ENCODE results near the gene GMIP. TPM values are rescaled to one million over a fixed set of nuclear protein-coding genes. Genes with fewer than 3 reads are reported as not detected.

Gene GMIP
- total and polyA plus RNA-seq, 2 of the 4 experiments (the other 2 are of a cell fraction) = 4.1 to 11.0 TPM

DNA sequence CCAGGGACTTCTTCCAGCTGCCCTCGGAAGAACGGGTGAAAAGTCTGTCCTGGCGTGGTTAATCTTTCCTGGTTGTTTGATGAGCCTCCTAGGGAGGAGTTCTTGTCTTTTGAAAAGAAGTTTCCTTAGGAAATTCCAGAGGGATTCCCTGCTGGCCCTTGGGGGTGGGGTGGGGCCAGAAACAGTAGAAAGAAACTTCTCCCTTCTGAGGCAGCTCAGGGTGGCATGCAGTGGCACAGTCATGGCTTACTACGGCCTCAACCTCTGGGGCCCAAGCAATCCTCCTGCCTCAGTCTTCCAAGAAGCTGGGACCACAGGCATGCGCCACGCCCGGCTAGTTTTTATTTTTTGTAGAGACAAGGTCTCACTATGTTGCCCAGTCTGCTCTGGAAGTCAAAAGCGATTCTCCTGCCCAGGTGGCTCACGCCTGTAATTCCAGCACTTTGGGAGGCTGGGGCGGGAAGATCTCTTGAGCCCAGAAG is 26.7 kb upstream of the GMIP start:
- DNase-seq (no peak), ATAC-seq (ENCODE audit: low read depth) (no peak)
- H2BK120ac ChIP-seq (ENCODE audit: low read depth, low read length) = no peak overlapping the region
- no peak overlapping the region for H3K4ac ChIP-seq (ENCODE audit: low read depth, low read length)
- H2AFZ ChIP-seq (replicated peaks; ENCODE audit: low read length, poor library complexity) = no peak overlapping the region
- H3K9me1 ChIP-seq (ENCODE audit: insufficient read depth, low read length) = peaks cover 4% of the 10 kb centered on the region; the same call in 1 of the 2 replicates
- H3K4me3 ChIP-seq (ENCODE audit: insufficient read depth, low read depth, low read length) = peak overlapping the region; percentile 63; the same call in 1 of the 2 replicates
- H3K36me3 ChIP-seq (ENCODE audit: control insufficient read depth, insufficient read depth, low read length) = peaks cover 3% of the 10 kb centered on the region; the same call in 1 of the 2 replicates
- dilution Hi-C loops (cut with HindIII; ENCODE audit: low sequenced_read_pairs, unreplicated experiment) (no loop called here), in situ Hi-C loops (cut with MboI; ENCODE audit: low sequenced_read_pairs) (no loop called here), intact Hi-C loops (cut with micrococcal nuclease) (no loop called here)
- H4K5ac ChIP-seq (ENCODE audit: low read depth, low read length) = no peak overlapping the region
- H4K20me1 ChIP-seq (ENCODE audit: insufficient read depth, low read length) = no peaks in the 10 kb centered on the region
- H3K14ac ChIP-seq (replicated peaks; ENCODE audit: low read depth, low read length) = no peak overlapping the region
- no peak overlapping the region for H3K27ac ChIP-seq (ENCODE audit: insufficient read depth, low read length)
- no peak overlapping the region for H3K18ac ChIP-seq (ENCODE audit: low read depth, low read length)
- H3K23ac ChIP-seq (ENCODE audit: low read depth, low read length) = no peak overlapping the region
- no TSS peak for BruUV-seq (replicated peaks)
- H2BK15ac ChIP-seq (ENCODE audit: low read depth, low read length) = no peak overlapping the region
- no peak overlapping the region for H4K91ac ChIP-seq (ENCODE audit: insufficient read depth, low read depth, low read length)
- no peak overlapping the region for H2BK20ac ChIP-seq (ENCODE audit: low read depth, low read length)
- no peak for TF ChIP-seq SMC3 (IDR thresholded peaks at IDR 0.05; ENCODE audit: low read depth, low read length)
- TF ChIP-seq CEBPB (IDR thresholded peaks at IDR 0.05; ENCODE audit: low read depth, low read length) = no peak
- TF ChIP-seq, protein P1, sequence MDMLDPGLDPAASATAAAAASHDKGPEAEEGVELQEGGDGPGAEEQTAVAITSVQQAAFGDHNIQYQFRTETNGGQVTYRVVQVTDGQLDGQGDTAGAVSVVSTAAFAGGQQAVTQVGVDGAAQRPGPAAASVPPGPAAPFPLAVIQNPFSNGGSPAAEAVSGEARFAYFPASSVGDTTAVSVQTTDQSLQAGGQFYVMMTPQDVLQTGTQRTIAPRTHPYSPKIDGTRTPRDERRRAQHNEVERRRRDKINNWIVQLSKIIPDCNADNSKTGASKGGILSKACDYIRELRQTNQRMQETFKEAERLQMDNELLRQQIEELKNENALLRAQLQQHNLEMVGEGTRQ (IDR thresholded peaks at IDR 0.05; ENCODE audit: low read depth, low read length) = no peak
- TF ChIP-seq BHLHE40 (IDR thresholded peaks at IDR 0.05; ENCODE audit: low read depth, low read length) = no peak
- no peak for TF ChIP-seq MXI1 (IDR thresholded peaks at IDR 0.05; ENCODE audit: borderline replicate concordance, low read depth, low read length)
- no peak for TF ChIP-seq RFX5 (IDR thresholded peaks at IDR 0.05; ENCODE audit: low read depth, low read length)
- no peak for TF ChIP-seq POLR2A (IDR thresholded peaks at IDR 0.05; ENCODE audit: low read depth, low read length)
- TF ChIP-seq NFE2L2 (IDR thresholded peaks at IDR 0.05; ENCODE audit: low read depth, low read length) = no peak
- TF ChIP-seq CHD1 (IDR thresholded peaks at IDR 0.05; ENCODE audit: low read depth, low read length) = no peak
- TF ChIP-seq, protein P2, sequence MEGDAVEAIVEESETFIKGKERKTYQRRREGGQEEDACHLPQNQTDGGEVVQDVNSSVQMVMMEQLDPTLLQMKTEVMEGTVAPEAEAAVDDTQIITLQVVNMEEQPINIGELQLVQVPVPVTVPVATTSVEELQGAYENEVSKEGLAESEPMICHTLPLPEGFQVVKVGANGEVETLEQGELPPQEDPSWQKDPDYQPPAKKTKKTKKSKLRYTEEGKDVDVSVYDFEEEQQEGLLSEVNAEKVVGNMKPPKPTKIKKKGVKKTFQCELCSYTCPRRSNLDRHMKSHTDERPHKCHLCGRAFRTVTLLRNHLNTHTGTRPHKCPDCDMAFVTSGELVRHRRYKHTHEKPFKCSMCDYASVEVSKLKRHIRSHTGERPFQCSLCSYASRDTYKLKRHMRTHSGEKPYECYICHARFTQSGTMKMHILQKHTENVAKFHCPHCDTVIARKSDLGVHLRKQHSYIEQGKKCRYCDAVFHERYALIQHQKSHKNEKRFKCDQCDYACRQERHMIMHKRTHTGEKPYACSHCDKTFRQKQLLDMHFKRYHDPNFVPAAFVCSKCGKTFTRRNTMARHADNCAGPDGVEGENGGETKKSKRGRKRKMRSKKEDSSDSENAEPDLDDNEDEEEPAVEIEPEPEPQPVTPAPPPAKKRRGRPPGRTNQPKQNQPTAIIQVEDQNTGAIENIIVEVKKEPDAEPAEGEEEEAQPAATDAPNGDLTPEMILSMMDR (conservative IDR thresholded peaks at IDR 0.05; ENCODE audit: low read depth, low read length) = no peak
- no peak for TF ChIP-seq MAZ (IDR thresholded peaks at IDR 0.05; ENCODE audit: borderline replicate concordance, low read depth, low read length)
- no peak for TF ChIP-seq RAD21 (IDR thresholded peaks at IDR 0.05; ENCODE audit: low read length)
- no peak for TF ChIP-seq FOS (IDR thresholded peaks at IDR 0.05; ENCODE audit: low read depth, low read length)
- no peak for TF ChIP-seq MAFK (IDR thresholded peaks at IDR 0.05; ENCODE audit: low read depth, low read length)
- no peak for TF ChIP-seq RCOR1 (IDR thresholded peaks at IDR 0.05; ENCODE audit: insufficient replicate concordance, low read length)
- TF ChIP-seq, protein P3, sequence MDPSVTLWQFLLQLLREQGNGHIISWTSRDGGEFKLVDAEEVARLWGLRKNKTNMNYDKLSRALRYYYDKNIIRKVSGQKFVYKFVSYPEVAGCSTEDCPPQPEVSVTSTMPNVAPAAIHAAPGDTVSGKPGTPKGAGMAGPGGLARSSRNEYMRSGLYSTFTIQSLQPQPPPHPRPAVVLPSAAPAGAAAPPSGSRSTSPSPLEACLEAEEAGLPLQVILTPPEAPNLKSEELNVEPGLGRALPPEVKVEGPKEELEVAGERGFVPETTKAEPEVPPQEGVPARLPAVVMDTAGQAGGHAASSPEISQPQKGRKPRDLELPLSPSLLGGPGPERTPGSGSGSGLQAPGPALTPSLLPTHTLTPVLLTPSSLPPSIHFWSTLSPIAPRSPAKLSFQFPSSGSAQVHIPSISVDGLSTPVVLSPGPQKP (IDR thresholded peaks at IDR 0.05; ENCODE audit: borderline replicate concordance, low read depth, low read length) = no peak
- WGBS, 2 experiments (ENCODE audit: extremely low coverage in 2 of 2, insufficient read length in 1 of 2) = 80% methylated on average over 6 of the region's 10 CpGs; no CpG with 5 or more reads in 1 of the 2 experiments
- peaks cover 12% of the 10 kb centered on the region in 2 experiments; a peak in 3 of 4 replicates for H3K79me1 ChIP-seq (ENCODE audit: low read depth in 1 of 2, low read length in 2 of 2)
- H4K8ac ChIP-seq (ENCODE audit: low read depth in 2 of 2, low read length in 2 of 2) = no peak overlapping the region
- H3K9ac ChIP-seq (ENCODE audit: low read depth, low read length) = no peak overlapping the region
- peaks cover 4% of the 10 kb centered on the region; the same call in 1 of the 2 replicates for H3K4me1 ChIP-seq (ENCODE audit: control insufficient read depth, insufficient read depth, low read length)
- ChIA-PET CTCF (interaction anchor here (0.6 kb wide), 2 partner anchors 8 to 1623 kb away, joined by 3 to 4 read pairs; no protein-coding TSS in a partner anchor), POLR2A (ENCODE audit: unreplicated experiment) (no interaction called here)
- no peak overlapping the region for H2AK5ac ChIP-seq (ENCODE audit: low read depth, low read length)
- H2BK5ac ChIP-seq (ENCODE audit: low read depth, low read length, poor library complexity, severe bottlenecking) = no peak overlapping the region
- no peak overlapping the region for H3K56ac ChIP-seq (ENCODE audit: extremely low read depth, insufficient read depth, low read length)
- peak overlapping the region; percentile 35 for H2AK9ac ChIP-seq (replicated peaks; ENCODE audit: low read depth, low read length, poor library complexity)
- H3K27me3 ChIP-seq (ENCODE audit: control insufficient read depth, insufficient read depth, low read length) = no peaks in the 10 kb centered on the region
- H3K9me3 ChIP-seq (ENCODE audit: control insufficient read depth, insufficient read depth, low read length) = no peaks in the 10 kb centered on the region; the same call in 1 of the 2 replicates
- H3K4me2 ChIP-seq (ENCODE audit: low read depth, low read length) = 0 out of 2 replicates have a peak overlapping the region, but pooled peaks have one; percentile 97
